Measurements from ENCODE around the gene TGM2.

Gene TGM2

GRCh38 chr20:38159957-38160756, 4.9 kb downstream of the TGM2 start:
- no peak for DNase-seq

- DNase-seq, result no peak
Observed at GRCh38 chr20:38159566-38159956, 5.5 kb downstream of the TGM2 start.

GRCh38 chr20:38158701-38159351, 6.2 kb downstream of the TGM2 start:
- no peak for DNase-seq

GRCh38 chr20:38157635-38158495, 7.2 kb downstream of the TGM2 start:
- no peak for DNase-seq

- DNase-seq, result no peak
Observed at GRCh38 chr20:38156888-38157634, 8.0 kb downstream of the TGM2 start.

GRCh38 chr20:38156280-38156679, 8.8 kb downstream of the TGM2 start:
- DNase-seq, result no peak

GRCh38 chr20:38155811-38156210, 9.3 kb downstream of the TGM2 start:
- DNase-seq, result no peak

- no peak for DNase-seq
Observed at GRCh38 chr20:38153401-38153800, 11.7 kb downstream of the TGM2 start.

- DNase-seq, result no peak
Observed at GRCh38 chr20:38152621-38153221, 12.3 kb downstream of the TGM2 start.

- no peak for DNase-seq
Observed at GRCh38 chr20:38152175-38152620, 12.9 kb downstream of the TGM2 start.

GRCh38 chr20:38151455-38151854, 13.6 kb downstream of the TGM2 start:
- DNase-seq, result no peak

- no peak for DNase-seq
Observed at GRCh38 chr20:38150335-38151170, 14.5 kb downstream of the TGM2 start.

- DNase-seq, result no peak
Observed at GRCh38 chr20:38148328-38149102, 16.6 kb downstream of the TGM2 start.

- no peak for DNase-seq
Observed at GRCh38 chr20:38147751-38148150, 17.3 kb downstream of the TGM2 start.

GRCh38 chr20:38147163-38147562, 17.9 kb downstream of the TGM2 start:
- DNase-seq, result no peak

- DNase-seq, result no peak
Observed at GRCh38 chr20:38146628-38147027, 18.4 kb downstream of the TGM2 start.

- DNase-seq, result no peak
Observed at GRCh38 chr20:38146156-38146555, 18.9 kb downstream of the TGM2 start.

- DNase-seq, result no peak
Observed at GRCh38 chr20:38145729-38146075, 19.4 kb downstream of the TGM2 start.

GRCh38 chr20:38144974-38145728, 19.9 kb downstream of the TGM2 start:
- DNase-seq, result no peak

- DNase-seq, result no peak
Observed at GRCh38 chr20:38144598-38144973, 20.5 kb downstream of the TGM2 start.
